Measurements from ENCODE around the gene CCR7. TPM values are rescaled to one million over a fixed set of nuclear protein-coding genes. Genes with fewer than 3 reads are reported as not detected.
A peak's percentile ranks its signal among the peaks of the same experiment; 100 is the strongest.

CCR7 gene
- total and polyA plus RNA-seq, 2 of the 13 experiments (the other 11 are each of a cell fraction or from before 2014, with no cell fraction given): 0.04 to 0.53 TPM

DNA sequence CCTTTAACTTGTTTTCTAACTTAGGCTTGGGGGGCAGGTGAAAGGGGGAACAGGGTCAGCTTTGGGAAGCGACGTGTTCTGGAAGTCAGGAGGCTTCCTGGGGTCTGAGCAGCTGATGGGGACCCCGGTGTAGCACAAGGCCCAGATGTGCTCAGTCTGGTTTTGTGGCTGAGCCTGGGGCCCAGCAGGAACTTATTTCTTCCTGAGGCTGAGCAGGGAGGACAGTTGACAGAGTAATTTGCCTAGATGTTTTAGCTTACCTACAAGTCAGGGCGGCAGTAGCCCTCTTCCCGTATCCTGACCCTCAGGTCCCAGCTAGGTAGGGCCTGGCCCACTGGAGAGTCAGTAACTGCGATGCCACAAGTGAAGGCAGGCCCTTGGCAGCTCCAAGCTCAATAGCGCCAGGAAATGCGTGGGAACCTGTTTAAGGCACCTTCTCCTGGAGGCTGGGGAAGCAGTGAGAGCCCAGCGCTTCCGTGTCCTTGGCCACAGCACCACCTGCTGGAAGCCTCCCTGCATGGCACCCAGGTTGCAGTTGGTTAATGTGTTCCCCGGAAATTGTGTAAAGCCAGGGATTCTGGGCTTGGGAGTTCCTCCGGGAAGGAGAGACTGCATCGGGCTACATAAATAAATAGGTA, 5.2 kb downstream of the CCR7 start (continued):
- TF ChIP-seq, protein P1, sequence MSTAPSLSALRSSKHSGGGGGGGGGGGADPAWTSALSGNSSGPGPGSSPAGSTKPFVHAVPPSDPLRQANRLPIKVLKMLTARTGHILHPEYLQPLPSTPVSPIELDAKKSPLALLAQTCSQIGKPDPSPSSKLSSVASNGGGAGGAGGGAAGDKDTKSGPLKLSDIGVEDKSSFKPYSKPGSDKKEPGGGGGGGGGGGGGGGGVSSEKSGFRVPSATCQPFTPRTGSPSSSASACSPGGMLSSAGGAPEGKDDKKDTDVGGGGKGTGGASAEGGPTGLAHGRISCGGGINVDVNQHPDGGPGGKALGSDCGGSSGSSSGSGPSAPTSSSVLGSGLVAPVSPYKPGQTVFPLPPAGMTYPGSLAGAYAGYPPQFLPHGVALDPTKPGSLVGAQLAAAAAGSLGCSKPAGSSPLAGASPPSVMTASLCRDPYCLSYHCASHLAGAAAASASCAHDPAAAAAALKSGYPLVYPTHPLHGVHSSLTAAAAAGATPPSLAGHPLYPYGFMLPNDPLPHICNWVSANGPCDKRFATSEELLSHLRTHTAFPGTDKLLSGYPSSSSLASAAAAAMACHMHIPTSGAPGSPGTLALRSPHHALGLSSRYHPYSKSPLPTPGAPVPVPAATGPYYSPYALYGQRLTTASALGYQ (CRISPR knock-in tag; IDR thresholded peaks at IDR 0.05): no peak
- 0 out of 2 replicates have a peak, but pooled peaks have one; percentile 60 for TF ChIP-seq ZNF792 (CRISPR knock-in tag; IDR thresholded peaks at IDR 0.05)
- TF ChIP-seq, protein P2, sequence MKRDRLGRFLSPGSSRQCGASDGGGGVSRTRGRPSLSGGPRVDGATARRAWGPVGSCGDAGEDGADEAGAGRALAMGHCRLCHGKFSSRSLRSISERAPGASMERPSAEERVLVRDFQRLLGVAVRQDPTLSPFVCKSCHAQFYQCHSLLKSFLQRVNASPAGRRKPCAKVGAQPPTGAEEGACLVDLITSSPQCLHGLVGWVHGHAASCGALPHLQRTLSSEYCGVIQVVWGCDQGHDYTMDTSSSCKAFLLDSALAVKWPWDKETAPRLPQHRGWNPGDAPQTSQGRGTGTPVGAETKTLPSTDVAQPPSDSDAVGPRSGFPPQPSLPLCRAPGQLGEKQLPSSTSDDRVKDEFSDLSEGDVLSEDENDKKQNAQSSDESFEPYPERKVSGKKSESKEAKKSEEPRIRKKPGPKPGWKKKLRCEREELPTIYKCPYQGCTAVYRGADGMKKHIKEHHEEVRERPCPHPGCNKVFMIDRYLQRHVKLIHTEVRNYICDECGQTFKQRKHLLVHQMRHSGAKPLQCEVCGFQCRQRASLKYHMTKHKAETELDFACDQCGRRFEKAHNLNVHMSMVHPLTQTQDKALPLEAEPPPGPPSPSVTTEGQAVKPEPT (CRISPR knock-in tag; IDR thresholded peaks at IDR 0.05; ENCODE audit: low read depth): 0 out of 2 replicates have a peak, but pooled peaks have one; percentile 61
- TF ChIP-seq ZNF777 (CRISPR knock-in tag; IDR thresholded peaks at IDR 0.05): 0 out of 2 replicates have a peak, but pooled peaks have one; percentile 0
- TF ChIP-seq, protein P3, sequence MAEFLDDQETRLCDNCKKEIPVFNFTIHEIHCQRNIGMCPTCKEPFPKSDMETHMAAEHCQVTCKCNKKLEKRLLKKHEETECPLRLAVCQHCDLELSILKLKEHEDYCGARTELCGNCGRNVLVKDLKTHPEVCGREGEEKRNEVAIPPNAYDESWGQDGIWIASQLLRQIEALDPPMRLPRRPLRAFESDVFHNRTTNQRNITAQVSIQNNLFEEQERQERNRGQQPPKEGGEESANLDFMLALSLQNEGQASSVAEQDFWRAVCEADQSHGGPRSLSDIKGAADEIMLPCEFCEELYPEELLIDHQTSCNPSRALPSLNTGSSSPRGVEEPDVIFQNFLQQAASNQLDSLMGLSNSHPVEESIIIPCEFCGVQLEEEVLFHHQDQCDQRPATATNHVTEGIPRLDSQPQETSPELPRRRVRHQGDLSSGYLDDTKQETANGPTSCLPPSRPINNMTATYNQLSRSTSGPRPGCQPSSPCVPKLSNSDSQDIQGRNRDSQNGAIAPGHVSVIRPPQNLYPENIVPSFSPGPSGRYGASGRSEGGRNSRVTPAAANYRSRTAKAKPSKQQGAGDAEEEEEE (CRISPR knock-in tag; IDR thresholded peaks at IDR 0.05; ENCODE audit: borderline replicate concordance): no peak; the same call in 1 of the 2 replicates
- TF ChIP-seq ZNF296 (CRISPR knock-in tag; conservative IDR thresholded peaks at IDR 0.05): no peak
- TF ChIP-seq, protein P4, sequence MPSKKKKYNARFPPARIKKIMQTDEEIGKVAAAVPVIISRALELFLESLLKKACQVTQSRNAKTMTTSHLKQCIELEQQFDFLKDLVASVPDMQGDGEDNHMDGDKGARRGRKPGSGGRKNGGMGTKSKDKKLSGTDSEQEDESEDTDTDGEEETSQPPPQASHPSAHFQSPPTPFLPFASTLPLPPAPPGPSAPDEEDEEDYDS (CRISPR knock-in tag; IDR thresholded peaks at IDR 0.05): peak; percentile 60; the same call in 1 of the 2 replicates
- TF ChIP-seq YEATS4 (CRISPR knock-in tag; IDR thresholded peaks at IDR 0.05; ENCODE audit: borderline replicate concordance): no peak
- TF ChIP-seq GZF1 (CRISPR knock-in tag; IDR thresholded peaks at IDR 0.05): no peak
- TF ChIP-seq, protein P5, sequence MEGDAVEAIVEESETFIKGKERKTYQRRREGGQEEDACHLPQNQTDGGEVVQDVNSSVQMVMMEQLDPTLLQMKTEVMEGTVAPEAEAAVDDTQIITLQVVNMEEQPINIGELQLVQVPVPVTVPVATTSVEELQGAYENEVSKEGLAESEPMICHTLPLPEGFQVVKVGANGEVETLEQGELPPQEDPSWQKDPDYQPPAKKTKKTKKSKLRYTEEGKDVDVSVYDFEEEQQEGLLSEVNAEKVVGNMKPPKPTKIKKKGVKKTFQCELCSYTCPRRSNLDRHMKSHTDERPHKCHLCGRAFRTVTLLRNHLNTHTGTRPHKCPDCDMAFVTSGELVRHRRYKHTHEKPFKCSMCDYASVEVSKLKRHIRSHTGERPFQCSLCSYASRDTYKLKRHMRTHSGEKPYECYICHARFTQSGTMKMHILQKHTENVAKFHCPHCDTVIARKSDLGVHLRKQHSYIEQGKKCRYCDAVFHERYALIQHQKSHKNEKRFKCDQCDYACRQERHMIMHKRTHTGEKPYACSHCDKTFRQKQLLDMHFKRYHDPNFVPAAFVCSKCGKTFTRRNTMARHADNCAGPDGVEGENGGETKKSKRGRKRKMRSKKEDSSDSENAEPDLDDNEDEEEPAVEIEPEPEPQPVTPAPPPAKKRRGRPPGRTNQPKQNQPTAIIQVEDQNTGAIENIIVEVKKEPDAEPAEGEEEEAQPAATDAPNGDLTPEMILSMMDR (CRISPR knock-in tag; IDR thresholded peaks at IDR 0.05): peak; percentile 100
- TF ChIP-seq SALL1 (CRISPR knock-in tag; IDR thresholded peaks at IDR 0.05): peak; percentile 96
- TF ChIP-seq HOXA7 (CRISPR knock-in tag; IDR thresholded peaks at IDR 0.05): no peak
- no peak for TF ChIP-seq ZNF878 (CRISPR knock-in tag; IDR thresholded peaks at IDR 0.05)
- TF ChIP-seq MED13 (CRISPR knock-in tag; IDR thresholded peaks at IDR 0.05): peak; percentile 49; the same call in 1 of the 2 replicates
- TF ChIP-seq ZNF788 (CRISPR knock-in tag; IDR thresholded peaks at IDR 0.05; ENCODE audit: borderline replicate concordance): peak; percentile 78; the same call in 1 of the 2 replicates
- TF ChIP-seq RXRA (CRISPR knock-in tag; IDR thresholded peaks at IDR 0.05): peak; percentile 57; the same call in 1 of the 2 replicates
- no peak for TF ChIP-seq ZNF484 (CRISPR knock-in tag; IDR thresholded peaks at IDR 0.05; ENCODE audit: borderline replicate concordance, low read depth)
- TF ChIP-seq EED (CRISPR knock-in tag; IDR thresholded peaks at IDR 0.05): 0 out of 2 replicates have a peak, but pooled peaks have one; percentile 57
- TF ChIP-seq ETV6 (CRISPR knock-in tag; conservative IDR thresholded peaks at IDR 0.05): 0 out of 2 replicates have a peak, but pooled peaks have one; percentile 20
- TF ChIP-seq ZNF652 (CRISPR knock-in tag; IDR thresholded peaks at IDR 0.05; ENCODE audit: borderline replicate concordance, low read depth): peak; percentile 68; the same call in 1 of the 2 replicates
- peak; percentile 77; the same call in 1 of the 2 replicates for TF ChIP-seq ZNF329 (CRISPR knock-in tag; IDR thresholded peaks at IDR 0.05; ENCODE audit: low read depth)
- peak; percentile 61 for TF ChIP-seq ZFY (CRISPR knock-in tag; IDR thresholded peaks at IDR 0.05)
